ENCODE measurements around the gene STK16.

Gene STK16

DNA sequence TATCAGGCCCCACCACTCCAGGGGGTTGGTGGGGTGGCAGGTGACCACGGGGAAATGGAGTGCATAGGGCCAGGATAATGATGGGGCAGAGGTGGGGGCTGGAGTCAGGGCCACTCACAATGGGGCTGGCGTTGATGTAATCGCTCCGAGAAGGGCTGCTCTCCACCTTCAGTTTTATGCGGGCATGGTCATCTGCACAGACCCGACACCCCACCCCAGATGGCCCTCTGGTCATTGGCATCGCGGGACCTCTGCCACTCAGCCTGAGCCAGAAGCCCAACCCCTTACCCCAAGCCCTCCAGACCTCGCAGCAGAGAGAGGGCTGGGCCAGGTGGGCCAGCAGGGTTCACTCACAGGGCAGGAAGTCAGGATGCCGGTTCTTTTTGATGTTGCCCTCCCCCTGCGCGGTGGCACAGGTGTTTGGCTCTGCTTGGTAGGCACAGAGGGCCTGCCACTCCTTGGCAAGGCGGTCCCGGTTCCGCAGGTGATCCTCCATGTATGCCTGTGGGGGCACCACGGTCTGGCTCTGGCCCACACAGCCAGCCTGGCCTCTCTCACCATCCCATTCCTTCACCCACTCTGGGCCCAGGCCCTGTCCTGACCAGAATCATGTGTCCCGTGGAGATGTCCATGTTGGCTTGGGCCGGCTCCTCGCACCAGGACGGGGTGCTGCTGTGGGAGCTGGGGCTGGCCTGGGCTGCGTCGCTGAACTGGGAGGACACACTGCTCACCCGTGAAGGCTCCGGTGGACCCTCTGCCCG, 51.5 kb downstream of the STK16 start:
- Histone ChIP-seq H3K9me3 (ENCODE audit: control insufficient read depth, low read length) (no peaks in the 10 kb centered on the region), H3K4me1 (peaks cover 6% of the 10 kb centered on the region), H3K79me2 (peaks cover 2% of the 10 kb centered on the region), H3K27me3 (ENCODE audit: control insufficient read depth, insufficient read depth, low read length) (no peaks in the 10 kb centered on the region), H3K9ac (no peak overlapping the region), H3K36me3 (ENCODE audit: control insufficient read depth, insufficient read depth, low read length) (no peaks in the 10 kb centered on the region), H3K4me3 (ENCODE audit: low read depth, low read length) (no peak overlapping the region), H3K4me2 (ENCODE audit: low read length) (no peak overlapping the region), H2AFZ (no peak overlapping the region), H3K27ac (no peak overlapping the region)
- TF ChIP-seq, protein P1, sequence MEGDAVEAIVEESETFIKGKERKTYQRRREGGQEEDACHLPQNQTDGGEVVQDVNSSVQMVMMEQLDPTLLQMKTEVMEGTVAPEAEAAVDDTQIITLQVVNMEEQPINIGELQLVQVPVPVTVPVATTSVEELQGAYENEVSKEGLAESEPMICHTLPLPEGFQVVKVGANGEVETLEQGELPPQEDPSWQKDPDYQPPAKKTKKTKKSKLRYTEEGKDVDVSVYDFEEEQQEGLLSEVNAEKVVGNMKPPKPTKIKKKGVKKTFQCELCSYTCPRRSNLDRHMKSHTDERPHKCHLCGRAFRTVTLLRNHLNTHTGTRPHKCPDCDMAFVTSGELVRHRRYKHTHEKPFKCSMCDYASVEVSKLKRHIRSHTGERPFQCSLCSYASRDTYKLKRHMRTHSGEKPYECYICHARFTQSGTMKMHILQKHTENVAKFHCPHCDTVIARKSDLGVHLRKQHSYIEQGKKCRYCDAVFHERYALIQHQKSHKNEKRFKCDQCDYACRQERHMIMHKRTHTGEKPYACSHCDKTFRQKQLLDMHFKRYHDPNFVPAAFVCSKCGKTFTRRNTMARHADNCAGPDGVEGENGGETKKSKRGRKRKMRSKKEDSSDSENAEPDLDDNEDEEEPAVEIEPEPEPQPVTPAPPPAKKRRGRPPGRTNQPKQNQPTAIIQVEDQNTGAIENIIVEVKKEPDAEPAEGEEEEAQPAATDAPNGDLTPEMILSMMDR (IDR thresholded peaks at IDR 0.05) = no peak

- TF ChIP-seq, protein P1 (IDR thresholded peaks at IDR 0.05) = no peak
- no peak overlapping the region for H3K27ac ChIP-seq
- H3K36me3 ChIP-seq (ENCODE audit: control insufficient read depth, insufficient read depth, low read length) = no peaks in the 10 kb centered on the region
- H3K79me2 ChIP-seq = peaks cover 2% of the 10 kb centered on the region
- no peak overlapping the region for H3K4me2 ChIP-seq (ENCODE audit: low read length)
- no peak overlapping the region for H3K9ac ChIP-seq
- H3K4me1 ChIP-seq = peaks cover 6% of the 10 kb centered on the region
- H3K4me3 ChIP-seq (ENCODE audit: low read depth, low read length) = no peak overlapping the region
- no peak overlapping the region for H2AFZ ChIP-seq
- H3K27me3 ChIP-seq (ENCODE audit: control insufficient read depth, insufficient read depth, low read length) = no peaks in the 10 kb centered on the region
- H3K9me3 ChIP-seq (ENCODE audit: control insufficient read depth, low read length) = no peaks in the 10 kb centered on the region
Observed at GRCh38 chr2:219297766-219298456, 52.6 kb downstream of the STK16 start.

DNA sequence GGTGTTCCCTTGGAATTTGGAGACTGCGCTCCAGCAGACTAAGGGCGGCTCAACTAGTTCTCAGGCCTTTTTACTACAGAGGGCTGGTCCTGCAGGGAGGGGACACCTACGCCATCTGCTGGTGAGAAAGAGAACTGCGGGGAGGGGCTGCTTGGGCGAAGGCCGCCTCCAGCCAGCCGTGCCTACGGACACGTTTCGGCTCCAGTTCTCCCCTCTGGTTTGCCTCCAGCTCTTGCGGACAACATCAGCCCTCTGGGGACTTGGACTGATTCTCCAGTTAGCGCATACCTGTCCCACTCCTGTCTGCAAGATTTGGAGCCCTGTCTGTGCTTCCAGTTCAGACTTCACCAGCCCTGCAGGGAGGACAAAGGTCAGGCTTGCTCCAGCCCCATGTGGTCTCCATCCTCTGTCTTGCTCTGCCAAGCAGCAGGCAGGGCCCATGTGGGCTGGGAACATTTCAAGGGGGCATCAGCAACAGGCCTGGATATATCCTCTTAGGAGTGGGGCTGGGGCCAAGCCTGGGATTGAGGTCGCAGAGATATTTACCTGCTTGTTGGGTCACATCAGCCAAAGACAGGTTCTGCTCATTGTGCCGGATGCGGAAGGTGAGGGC, 53.6 kb downstream of the STK16 start:
- Histone ChIP-seq H3K9me3 (ENCODE audit: control insufficient read depth, low read length) (no peaks in the 10 kb centered on the region), H2AFZ (peak overlapping the region; percentile 51), H3K4me1 (peaks cover 6% of the 10 kb centered on the region), H3K79me2 (peaks cover 2% of the 10 kb centered on the region), H3K27me3 (ENCODE audit: control insufficient read depth, insufficient read depth, low read length) (no peaks in the 10 kb centered on the region), H3K9ac (no peak overlapping the region), H3K4me3 (ENCODE audit: low read depth, low read length) (no peak overlapping the region), H3K4me2 (ENCODE audit: low read length) (no peak overlapping the region), H3K27ac (no peak overlapping the region), H3K36me3 (ENCODE audit: control insufficient read depth, insufficient read depth, low read length) (no peaks in the 10 kb centered on the region)
- TF ChIP-seq, protein P1 (IDR thresholded peaks at IDR 0.05) = peak; percentile 99

GRCh38 chr2:219299372-219299760, 54.1 kb downstream of the STK16 start:
- TF ChIP-seq, protein P1 (IDR thresholded peaks at IDR 0.05) = no peak
- Histone ChIP-seq H3K4me1 (peaks cover 5% of the 10 kb centered on the region), H3K9ac (no peak overlapping the region), H3K9me3 (ENCODE audit: control insufficient read depth, low read length) (no peaks in the 10 kb centered on the region), H2AFZ (no peak overlapping the region), H3K27me3 (ENCODE audit: control insufficient read depth, insufficient read depth, low read length) (no peaks in the 10 kb centered on the region), H3K4me3 (ENCODE audit: low read depth, low read length) (no peak overlapping the region), H3K36me3 (ENCODE audit: control insufficient read depth, insufficient read depth, low read length) (no peaks in the 10 kb centered on the region), H3K79me2 (peaks cover 2% of the 10 kb centered on the region), H3K27ac (no peak overlapping the region), H3K4me2 (ENCODE audit: low read length) (no peak overlapping the region)
